RPMI8226 (cell line): ENCODE results near the gene PDE1C.
"Not testable (repeated sequence)": the region's sequence is repeated elsewhere in the genome, so short reads cannot be mapped to it uniquely, and the experiment has no call there.

Experiments used
- DNase-seq: peaks from one replicate; pipeline ENCODE4 v3.0.0-alpha.2; 2015

The PDE1C gene

DNA sequence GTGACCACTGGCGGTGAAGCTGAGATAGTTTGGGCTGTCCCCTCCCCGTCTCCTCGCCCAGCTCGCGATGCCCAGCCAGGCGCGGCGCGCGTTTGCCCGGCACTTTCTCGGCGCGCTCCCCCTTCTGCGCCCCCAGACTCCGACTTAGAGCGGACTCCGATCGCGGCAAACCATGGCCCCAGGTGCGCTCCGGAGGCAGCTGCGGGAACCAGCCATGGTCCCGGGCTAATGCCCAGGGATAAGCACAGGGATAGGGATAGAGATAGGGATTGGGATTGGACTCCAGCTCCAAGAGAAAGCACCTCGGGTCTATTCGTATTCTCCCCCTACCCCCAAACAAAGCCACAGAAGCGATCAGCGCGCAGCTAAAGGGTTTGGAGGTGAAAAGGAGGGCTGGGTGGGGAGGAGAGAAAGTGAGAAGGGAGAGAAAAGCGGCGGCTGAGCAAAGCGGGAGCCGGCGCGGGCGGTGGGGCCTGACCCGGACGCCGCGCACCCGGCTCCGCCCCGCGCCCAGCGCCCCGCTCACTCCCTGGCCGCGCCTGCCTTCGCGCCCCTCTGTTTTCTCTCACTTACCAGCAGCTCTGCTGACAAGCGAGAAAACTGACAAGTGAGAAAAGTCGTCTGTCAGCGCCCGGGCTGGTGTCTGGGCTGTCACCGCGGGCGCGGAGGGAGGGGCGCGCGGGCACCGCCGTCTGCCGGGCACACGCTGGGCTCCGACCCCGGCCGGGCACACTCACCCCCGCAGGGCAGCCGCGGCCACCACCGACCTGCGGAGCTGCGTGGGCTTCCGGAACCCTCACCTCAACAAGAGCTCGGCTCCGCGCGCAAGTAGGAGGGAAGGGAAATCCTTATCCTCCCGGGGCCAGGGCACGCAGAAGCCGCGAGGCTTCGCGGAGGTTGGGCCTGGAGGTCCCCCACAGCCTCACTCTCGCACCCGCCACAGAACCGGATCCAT is at the start of gene PDE1C:
Gene PDE1C, minus strand, starts transcription at position 2 of the 955 bp plus-strand sequence.
- no peak for DNase-seq

GRCh38 chr7:32119790-32120196 is 49.6 kb upstream of the PDE1C start:
- DNase-seq, result no peak

- DNase-seq, result no peak
Measured at GRCh38 chr7:32117837-32118236, 47.6 kb upstream of the PDE1C start.

DNA sequence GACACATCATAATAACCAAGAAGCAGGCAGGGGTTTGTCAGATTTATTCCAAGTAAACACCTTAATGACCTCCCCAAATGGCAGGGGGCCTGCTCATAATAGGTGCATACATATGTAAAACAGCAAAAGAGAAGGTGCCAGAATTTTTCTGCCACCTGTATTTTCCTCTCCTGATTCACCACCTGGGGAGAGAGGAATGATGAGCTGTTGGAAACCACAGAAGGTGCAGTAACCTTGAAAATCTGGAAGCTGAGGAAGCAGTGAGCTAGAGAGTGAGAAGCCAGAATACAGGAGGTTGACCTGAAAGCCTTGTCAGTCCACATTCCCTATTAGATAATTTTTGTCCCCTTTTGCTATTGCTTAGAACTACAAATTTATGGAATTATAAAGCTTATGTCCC is 46.2 kb upstream of the PDE1C start:
- DNase-seq, result no peak

DNA sequence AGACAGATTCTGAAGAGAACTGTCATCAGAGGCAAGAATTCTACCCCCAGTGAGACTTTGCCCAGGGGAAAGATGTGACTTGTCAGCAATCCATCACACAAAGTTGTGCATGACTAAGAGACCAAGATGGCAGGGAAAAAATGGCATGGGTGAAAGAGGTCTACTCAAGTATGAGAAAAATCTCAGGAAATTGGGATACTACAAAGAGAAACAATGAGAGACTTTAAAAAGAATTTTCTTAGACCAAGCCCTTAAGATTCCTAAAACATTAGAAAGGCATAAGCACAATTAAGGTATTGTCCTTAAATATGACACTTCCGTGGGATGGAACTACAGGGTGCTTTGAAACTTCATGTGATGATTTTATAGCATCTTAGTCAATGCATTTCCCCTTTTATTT is 45.6 kb upstream of the PDE1C start:
- no peak for DNase-seq

GRCh38 chr7:32108651-32109050 is 38.4 kb upstream of the PDE1C start:
- no peak for DNase-seq

DNA sequence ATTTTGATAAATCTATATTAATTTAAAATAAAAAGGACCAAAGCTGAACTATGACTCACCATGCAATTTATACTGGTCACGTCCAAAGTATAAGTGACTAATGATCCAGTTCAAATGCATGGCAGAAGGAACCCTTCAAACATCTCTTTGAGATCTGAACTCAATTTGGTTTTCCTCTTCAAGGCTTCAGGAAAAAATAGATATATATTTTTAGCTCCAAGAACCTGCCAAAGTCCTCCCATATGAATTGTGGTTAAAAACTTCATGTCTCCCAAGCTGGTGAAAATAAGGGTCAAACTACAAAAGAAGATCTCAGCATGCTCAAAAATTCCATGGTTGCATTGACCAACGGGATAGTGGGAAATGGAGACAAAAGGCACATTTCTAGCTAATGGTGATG is 34.6 kb upstream of the PDE1C start:
- no peak for DNase-seq

DNA sequence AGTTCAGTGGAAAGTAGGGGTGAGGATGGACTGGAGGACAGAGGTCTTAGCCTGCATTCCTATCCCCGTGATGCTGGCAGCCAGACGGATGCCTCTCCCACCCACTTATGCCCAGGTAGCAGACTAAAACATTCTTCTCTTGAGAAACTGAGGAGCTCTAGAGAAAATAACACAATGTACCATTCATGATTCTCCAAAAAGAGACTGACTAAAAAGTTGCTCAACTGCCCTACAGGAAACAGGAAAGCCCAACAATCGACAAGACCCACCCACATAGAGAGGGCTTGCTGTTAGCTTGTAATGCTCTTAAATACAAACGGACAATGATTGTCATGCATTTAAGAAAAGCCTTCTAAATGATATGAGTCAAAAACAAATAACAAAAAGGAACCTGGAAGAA is 33.2 kb upstream of the PDE1C start:
- DNase-seq, result no peak

DNA sequence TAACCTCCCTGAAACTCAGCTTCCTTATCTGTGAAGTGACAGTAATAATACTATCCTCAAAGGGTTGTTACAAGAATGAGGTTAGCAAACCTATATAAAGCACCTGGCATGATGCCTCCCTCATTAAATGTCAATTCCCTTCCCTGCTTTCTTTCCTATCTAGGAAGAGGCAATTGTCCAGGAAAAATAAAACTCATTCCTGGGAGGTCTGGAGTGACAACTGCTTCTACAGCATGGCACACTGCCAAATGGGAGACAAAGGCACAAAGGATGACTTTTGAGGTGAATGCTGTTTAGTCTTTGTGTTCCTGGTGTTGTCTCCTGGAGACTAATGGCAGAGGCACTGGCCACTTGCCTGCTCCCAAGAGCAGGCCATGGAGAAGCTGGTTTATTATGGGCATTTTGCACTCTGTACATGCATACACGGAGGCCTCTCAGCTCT is 32.2 kb upstream of the PDE1C start:
- DNase-seq, result no peak

- DNase-seq, result no peak
Measured at GRCh38 chr7:32100407-32100907, 30.2 kb upstream of the PDE1C start.

DNA sequence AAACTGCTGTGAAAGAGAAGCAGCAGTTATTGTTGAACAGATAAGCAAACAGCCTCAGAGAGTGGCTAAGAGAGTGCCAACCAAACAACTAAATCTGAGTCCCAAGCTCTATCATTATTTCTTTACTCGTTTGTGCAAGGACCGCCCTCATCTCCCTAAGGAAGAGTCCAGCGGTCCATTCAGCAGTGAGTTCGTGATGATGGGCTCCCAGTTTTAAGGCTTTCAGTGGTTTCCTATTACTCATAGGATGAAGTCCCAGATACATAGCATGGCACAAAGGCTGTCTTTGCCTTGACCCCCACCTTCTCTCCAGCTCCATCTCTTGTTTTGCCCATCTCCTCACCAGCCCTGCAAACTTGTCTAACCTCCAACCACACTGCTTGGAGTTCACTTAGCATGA is 24.3 kb upstream of the PDE1C start:
- no peak for DNase-seq

- DNase-seq, result no peak
Measured at GRCh38 chr7:32093415-32094408, 23.5 kb upstream of the PDE1C start.

GRCh38 chr7:32092346-32092745 is 22.1 kb upstream of the PDE1C start:
- DNase-seq, result no peak

DNA sequence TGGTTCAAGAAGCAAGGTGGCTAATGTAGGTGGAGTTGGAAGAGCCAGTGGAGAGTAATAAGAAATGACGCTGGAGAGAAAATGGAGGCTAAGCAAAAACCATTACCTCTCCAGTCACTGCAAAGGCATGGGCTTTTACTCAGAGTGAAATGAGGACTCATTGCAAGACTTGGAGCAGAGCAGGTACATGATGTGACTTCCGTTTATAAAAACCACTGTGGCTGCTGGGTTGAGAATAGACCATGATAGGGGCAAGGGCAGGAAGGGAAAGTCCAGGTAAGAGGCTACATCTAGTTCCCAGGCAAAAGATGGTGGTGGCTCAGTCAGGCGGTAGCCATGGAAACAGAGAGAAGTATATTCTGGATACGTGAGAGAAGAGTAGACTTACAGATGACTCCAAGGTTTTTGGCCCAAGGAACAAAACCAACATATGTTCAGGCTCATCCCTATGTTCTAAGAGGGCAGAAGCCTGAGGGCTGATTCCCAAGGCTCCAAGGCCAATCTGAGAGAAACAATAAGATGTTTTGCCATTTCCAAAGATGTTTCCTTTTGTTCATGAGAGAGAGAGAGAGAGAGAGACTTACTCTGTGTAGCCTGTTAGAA is 21.5 kb upstream of the PDE1C start:
- no peak for DNase-seq

- no peak for DNase-seq
Measured at GRCh38 chr7:32089678-32090077, 19.5 kb upstream of the PDE1C start.

DNA sequence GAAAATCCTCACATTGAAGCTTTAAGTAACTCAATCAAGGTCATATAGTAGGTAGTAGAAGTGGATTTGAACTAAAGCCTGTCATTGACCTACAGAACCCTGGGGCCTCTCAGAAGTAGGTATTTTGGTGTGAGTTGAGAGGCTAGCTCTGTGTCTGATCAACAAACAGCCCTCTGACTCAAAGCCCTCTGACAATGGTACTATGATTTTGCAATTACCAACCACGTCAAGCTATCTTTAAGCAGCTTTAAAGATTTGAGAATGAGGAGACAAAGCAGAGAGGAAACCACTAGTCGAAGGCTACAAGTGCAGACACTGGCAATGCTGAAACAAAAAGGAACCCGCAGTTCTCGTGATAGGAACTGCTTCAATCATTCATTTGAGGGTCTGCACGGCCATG is 19.0 kb upstream of the PDE1C start:
- DNase-seq, result no peak

GRCh38 chr7:32088451-32088881 is 18.3 kb upstream of the PDE1C start:
- no peak for DNase-seq

DNA sequence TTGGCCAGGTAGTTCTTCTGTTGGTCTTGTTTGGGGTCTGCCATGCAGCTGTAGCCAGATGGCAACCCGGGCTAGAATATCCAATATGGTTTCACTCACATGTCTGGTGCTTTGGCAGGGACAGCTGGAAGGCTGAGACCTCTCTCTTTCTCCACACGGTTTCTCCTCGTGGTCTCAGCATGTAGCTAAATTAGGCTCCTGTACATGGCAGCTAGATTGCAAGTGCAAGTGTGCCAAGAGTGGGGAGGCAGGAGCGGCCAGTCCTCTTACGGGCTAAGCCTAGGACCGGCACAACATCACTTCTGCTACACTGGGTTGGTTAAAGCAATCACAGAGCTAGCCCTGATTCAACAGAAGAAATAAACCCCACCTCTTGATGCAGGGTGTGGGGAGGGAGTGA is 9.3 kb upstream of the PDE1C start:
- no peak for DNase-seq

DNA sequence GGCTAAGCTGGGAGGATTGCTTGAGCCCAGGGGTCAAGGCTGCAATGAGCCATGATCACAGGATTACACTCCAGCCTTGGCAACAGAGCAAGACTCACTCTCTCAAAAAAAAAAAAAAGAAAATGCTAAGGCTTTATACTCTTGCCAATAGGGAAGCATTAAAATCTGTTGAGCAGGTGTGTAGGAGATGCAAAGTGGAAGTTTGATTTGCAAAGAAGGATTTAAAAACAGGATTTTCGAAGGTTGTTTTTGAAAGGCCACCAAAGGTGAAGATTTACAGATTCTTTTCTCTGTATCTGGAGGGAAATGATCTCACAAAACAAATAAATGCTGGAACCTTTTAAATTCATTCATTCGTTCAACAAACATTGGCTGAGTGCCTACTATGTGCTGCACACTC is 8.6 kb upstream of the PDE1C start:
- DNase-seq, result no peak

GRCh38 chr7:32077806-32078205 is 7.6 kb upstream of the PDE1C start:
- DNase-seq, result no peak

GRCh38 chr7:32076802-32077201 is 6.6 kb upstream of the PDE1C start:
- DNase-seq, result not testable (repeated sequence)

- DNase-seq, result no peak
Measured at GRCh38 chr7:32075612-32076011, 5.4 kb upstream of the PDE1C start.
